GM12878 (cell line): ENCODE results near the gene ACVR1B. TPM values are rescaled to one million over a fixed set of nuclear protein-coding genes. Genes with fewer than 3 reads are reported as not detected.

Source experiments
- BHLHE40 ChIP-seq, 2 experiments: fragments of 450-650 bp in 1 of 2; IDR thresholded peaks; 2 replicates each; pipeline ENCODE4 v1.6.1; 2011 to 2017; ENCODE audit warnings: low read depth in 2 of 2, borderline replicate concordance in 1 of 2, improper control_type of control experiment in 1 of 2, low read length in 1 of 2, mild to moderate bottlenecking in 1 of 2
- CHD2 ChIP-seq: IDR thresholded peaks from 2 replicates; pipeline ENCODE4 v1.6.1; 2011; ENCODE audit warnings: low read depth, low read length, improper control_type of control experiment, borderline replicate concordance
- CREB1 ChIP-seq: IDR thresholded peaks from 2 replicates; pipeline ENCODE4 v1.6.1; 2012; ENCODE audit warnings: low read depth, mild to moderate bottlenecking, inconsistent platforms
- EGR1 ChIP-seq, 2 experiments: IDR thresholded peaks; 1 replicate in 1 of 2; 2 replicates in 1 of 2; pipeline ENCODE4 v1.6.1; 2011 to 2012; ENCODE audit warnings: low read depth in 2 of 2, low read length in 2 of 2, borderline replicate concordance in 1 of 2, mild to moderate bottlenecking in 1 of 2, moderate library complexity in 1 of 2
- EP300 ChIP-seq, 2 experiments: fragments of 150-350 bp in 1 of 2; IDR thresholded peaks; 2 replicates each; pipeline ENCODE4 v1.6.1; 2011 to 2012; ENCODE audit warnings: low read depth in 2 of 2, low read length in 2 of 2, borderline replicate concordance in 1 of 2, improper control_type of control experiment in 1 of 2, inconsistent platforms in 1 of 2; ENCODE audit not compliant: control insufficient read depth in 1 of 2
- IKZF2 ChIP-seq, 2 experiments: fragments of 450-650 bp; IDR thresholded peaks; 2 replicates each; pipeline ENCODE4 v1.6.1; 2017; ENCODE audit warnings: mild to moderate bottlenecking in 2 of 2, moderate library complexity in 2 of 2
- KAT2A ChIP-seq: conservative IDR thresholded peaks from 2 replicates; pipeline ENCODE4 v1.6.1; 2011; ENCODE audit warnings: low read depth, low read length; ENCODE audit not compliant: control insufficient read depth
- KDM1A ChIP-seq: fragments of 200-600 bp; sonication (generic); IDR thresholded peaks from 2 replicates; pipeline ENCODE4 v1.6.1; 2016; ENCODE audit warnings: borderline replicate concordance
- MEF2A ChIP-seq: IDR thresholded peaks from 2 replicates; pipeline ENCODE4 v1.6.1; 2011; ENCODE audit warnings: low read depth, mild to moderate bottlenecking, low read length, moderate library complexity; ENCODE audit not compliant: insufficient read depth
- NFXL1 ChIP-seq: fragments of 450-650 bp; IDR thresholded peaks from 2 replicates; pipeline ENCODE4 v1.6.1; 2017; ENCODE audit warnings: antibody characterized with exemption, mild to moderate bottlenecking, borderline replicate concordance
- ZBTB4 ChIP-seq: fragments of 450-650 bp; formaldehyde crosslinking; IDR thresholded peaks from 2 replicates; pipeline ENCODE4 v1.4.0; 2022; ENCODE audit warnings: mild to moderate bottlenecking, moderate library complexity
- polyA plus RNA-seq, 11 experiments: library from polyadenylated mRNA; depleted of rRNA in 4 of 11; unstranded in 6 of 11; stranded (reverse) in 5 of 11; fragments of >200 nt; fragmentation: Nextera tagmentation in 4 of 11; fragmentation: Illumina TruSeq in 1 of 11; extraction: Ambion mirVana in 4 of 11; extraction: Trizol in 1 of 11; gene quantifications; 1 replicate in 1 of 11; 2 replicates in 10 of 11; pipeline versions ENCODE4 v1.2.1 to v1.2.3, GENCODE V29; 2011 to 2016; ENCODE audit warnings: inconsistent platforms in 2 of 11, missing spikeins in 2 of 11, low read depth in 1 of 11
- total RNA-seq, 4 experiments: library from RNA; depleted of rRNA in 3 of 4; stranded (reverse); fragments of >200 nt in 3 of 4; fragmentation: Illumina TruSeq in 1 of 4; extraction: Trizol in 1 of 4; gene quantifications; 2 replicates each; pipeline versions ENCODE4 v1.2.1 to v1.2.3, GENCODE V29; 2013 to 2021
- TF ChIP-seq, protein P1 (sequence below): IDR thresholded peaks from 2 replicates; pipeline ENCODE4 v1.6.1; 2011; ENCODE audit warnings: low read depth, mild to moderate bottlenecking, low read length, moderate library complexity, borderline replicate concordance; ENCODE audit errors: extremely low read depth

The ACVR1B gene
- total and polyA plus RNA-seq, 10 of the 15 experiments (the other 5 are each of a cell fraction or from before 2014, with no cell fraction given), result 0.02 to 0.69 (median 0.16) TPM; not detected in 2

DNA sequence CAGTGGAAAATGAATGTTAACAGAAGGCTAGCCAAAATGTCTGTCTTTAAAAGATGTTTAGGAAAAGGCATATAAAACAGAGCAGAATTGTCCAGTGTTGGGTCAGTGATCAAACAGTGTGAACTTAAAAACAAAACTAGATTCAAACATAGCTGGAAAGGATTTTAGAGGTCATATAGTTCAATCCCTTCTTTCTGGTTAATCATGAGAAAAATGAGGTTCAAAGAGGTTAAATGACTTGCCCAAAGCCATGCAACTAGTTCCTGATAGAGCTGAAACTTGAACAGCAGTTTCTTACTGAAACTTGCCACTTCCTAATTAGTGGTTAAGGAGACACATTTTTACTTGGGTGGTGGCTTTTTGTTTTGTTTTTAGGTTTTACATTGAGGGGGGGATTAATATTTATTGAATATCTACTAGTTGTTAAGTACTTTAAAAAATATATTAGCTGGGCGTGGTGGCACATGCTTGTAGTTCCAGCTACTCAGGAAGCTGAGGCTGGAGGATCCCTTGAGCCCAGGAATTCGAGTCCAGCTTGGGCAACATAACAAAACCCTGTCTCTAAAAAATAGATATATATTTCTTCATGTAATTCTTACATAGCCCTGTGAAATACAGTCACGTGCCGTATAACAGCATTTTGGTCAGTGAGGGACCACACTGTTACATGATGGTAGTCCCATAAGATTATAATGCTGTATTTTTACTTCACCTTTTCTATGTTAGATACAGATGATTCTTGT is 20.4 kb downstream of the ACVR1B start (continued):
- no peak for TF ChIP-seq ZBTB4
- TF ChIP-seq BHLHE40 (IDR thresholded peaks at IDR 0.05; ENCODE audit: borderline replicate concordance in 1 of 2, low read depth in 2 of 2, low read length in 1 of 2), result peak; percentile 5 to 30; a peak in 2 of 4 replicates
- no peak for TF ChIP-seq CREB1
- no peak for TF ChIP-seq CHD2
- no peak for TF ChIP-seq KAT2A
- TF ChIP-seq NFXL1, result no peak
- no peak for TF ChIP-seq KDM1A
- TF ChIP-seq IKZF2 (IDR thresholded peaks at IDR 0.05), result peak; percentile 5 to 16; a peak in 2 of 4 replicates
- peak; percentile 28 to 30; a peak in 2 of 4 replicates for TF ChIP-seq EP300 (IDR thresholded peaks at IDR 0.05; ENCODE audit: borderline replicate concordance in 1 of 2, control insufficient read depth in 1 of 2, low read depth in 2 of 2, low read length in 2 of 2)
- no peak for TF ChIP-seq EGR1 (IDR thresholded peaks at IDR 0.05; ENCODE audit: borderline replicate concordance in 1 of 2, low read depth in 2 of 2, low read length in 2 of 2)
- TF ChIP-seq, protein P1, sequence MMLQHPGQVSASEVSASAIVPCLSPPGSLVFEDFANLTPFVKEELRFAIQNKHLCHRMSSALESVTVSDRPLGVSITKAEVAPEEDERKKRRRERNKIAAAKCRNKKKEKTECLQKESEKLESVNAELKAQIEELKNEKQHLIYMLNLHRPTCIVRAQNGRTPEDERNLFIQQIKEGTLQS, result no peak
- no peak for TF ChIP-seq MEF2A
